ENCODE data around the gene ACBD4. TPM values are rescaled to one million over a fixed set of nuclear protein-coding genes. Genes with fewer than 3 reads are reported as not detected.

Gene ACBD4
- total and polyA plus RNA-seq, 2 of the 13 experiments (the other 11 are each of a cell fraction or from before 2014, with no cell fraction given), result 16.1 to 26.9 TPM

DNA sequence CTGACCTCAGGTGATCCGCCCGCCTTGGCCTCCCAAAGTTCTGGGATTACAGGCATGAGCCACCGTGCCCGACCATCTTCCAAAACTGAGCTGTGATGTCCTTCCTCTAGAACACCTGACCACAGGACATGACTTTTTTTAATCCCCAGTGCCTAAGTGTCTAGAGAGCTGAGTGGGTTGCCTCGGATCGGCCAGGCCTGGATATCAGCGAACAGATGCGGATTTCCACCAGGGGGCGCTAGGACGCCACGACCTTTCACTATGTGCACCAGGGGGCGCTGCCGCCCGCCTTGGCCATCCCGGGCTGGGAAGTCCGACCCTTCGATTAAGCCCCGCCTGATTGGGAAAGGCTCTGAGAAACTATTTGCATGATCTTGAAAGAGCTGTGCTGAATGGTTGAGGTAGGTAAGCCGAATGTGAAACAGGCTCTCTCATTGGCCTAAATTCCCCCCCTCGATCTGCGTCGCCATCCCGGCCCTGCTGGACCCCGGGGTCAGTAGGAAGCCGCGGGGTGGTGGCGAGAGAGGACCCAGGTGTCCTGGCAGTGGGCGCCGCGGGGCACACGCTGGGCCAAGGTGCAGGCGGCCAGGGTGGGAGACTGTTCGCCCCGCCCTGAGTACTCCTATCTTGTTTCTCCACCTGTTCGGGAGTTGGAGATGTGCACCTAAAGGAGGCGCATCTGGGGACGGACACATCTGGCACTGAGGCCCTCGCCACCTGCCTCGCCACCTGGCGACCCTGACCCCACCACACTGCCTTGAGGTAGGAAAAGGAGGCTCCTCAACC lies at the start of gene ACBD4 (continued):
- peak; percentile 96 for TF ChIP-seq ZNF501 (CRISPR knock-in tag; IDR thresholded peaks at IDR 0.05)
- TF ChIP-seq DZIP1 (CRISPR knock-in tag; IDR thresholded peaks at IDR 0.05), result peak; percentile 81; the same call in 1 of the 2 replicates
- TF ChIP-seq ELF1 (CRISPR knock-in tag; IDR thresholded peaks at IDR 0.05), result peak; percentile 70
- peak; percentile 84; the same call in 1 of the 2 replicates for TF ChIP-seq NR1H2 (CRISPR knock-in tag; IDR thresholded peaks at IDR 0.05; ENCODE audit: borderline replicate concordance, low read depth)
- TF ChIP-seq, protein P1, sequence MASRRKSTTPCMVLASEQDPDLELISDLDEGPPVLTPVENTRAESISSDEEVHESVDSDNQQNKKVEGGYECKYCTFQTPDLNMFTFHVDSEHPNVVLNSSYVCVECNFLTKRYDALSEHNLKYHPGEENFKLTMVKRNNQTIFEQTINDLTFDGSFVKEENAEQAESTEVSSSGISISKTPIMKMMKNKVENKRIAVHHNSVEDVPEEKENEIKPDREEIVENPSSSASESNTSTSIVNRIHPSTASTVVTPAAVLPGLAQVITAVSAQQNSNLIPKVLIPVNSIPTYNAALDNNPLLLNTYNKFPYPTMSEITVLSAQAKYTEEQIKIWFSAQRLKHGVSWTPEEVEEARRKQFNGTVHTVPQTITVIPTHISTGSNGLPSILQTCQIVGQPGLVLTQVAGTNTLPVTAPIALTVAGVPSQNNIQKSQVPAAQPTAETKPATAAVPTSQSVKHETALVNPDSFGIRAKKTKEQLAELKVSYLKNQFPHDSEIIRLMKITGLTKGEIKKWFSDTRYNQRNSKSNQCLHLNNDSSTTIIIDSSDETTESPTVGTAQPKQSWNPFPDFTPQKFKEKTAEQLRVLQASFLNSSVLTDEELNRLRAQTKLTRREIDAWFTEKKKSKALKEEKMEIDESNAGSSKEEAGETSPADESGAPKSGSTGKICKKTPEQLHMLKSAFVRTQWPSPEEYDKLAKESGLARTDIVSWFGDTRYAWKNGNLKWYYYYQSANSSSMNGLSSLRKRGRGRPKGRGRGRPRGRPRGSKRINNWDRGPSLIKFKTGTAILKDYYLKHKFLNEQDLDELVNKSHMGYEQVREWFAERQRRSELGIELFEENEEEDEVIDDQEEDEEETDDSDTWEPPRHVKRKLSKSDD (CRISPR knock-in tag; IDR thresholded peaks at IDR 0.05; ENCODE audit: low read depth), result peak; percentile 80; the same call in 1 of the 2 replicates
- TF ChIP-seq LBX2 (CRISPR knock-in tag; IDR thresholded peaks at IDR 0.05; ENCODE audit: borderline replicate concordance), result peak; percentile 78; the same call in 1 of the 2 replicates
- peak; percentile 92; the same call in 1 of the 2 replicates for TF ChIP-seq ZNF816 (CRISPR knock-in tag; IDR thresholded peaks at IDR 0.05; ENCODE audit: borderline replicate concordance)
- TF ChIP-seq MAFF (IDR thresholded peaks at IDR 0.05; ENCODE audit: low read depth, low read length), result 0 out of 2 replicates have a peak, but pooled peaks have one; percentile 11
- TF ChIP-seq, protein P2, sequence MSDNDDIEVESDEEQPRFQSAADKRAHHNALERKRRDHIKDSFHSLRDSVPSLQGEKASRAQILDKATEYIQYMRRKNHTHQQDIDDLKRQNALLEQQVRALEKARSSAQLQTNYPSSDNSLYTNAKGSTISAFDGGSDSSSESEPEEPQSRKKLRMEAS (IDR thresholded peaks at IDR 0.05), result peak; percentile 83
- TF ChIP-seq, protein P3, sequence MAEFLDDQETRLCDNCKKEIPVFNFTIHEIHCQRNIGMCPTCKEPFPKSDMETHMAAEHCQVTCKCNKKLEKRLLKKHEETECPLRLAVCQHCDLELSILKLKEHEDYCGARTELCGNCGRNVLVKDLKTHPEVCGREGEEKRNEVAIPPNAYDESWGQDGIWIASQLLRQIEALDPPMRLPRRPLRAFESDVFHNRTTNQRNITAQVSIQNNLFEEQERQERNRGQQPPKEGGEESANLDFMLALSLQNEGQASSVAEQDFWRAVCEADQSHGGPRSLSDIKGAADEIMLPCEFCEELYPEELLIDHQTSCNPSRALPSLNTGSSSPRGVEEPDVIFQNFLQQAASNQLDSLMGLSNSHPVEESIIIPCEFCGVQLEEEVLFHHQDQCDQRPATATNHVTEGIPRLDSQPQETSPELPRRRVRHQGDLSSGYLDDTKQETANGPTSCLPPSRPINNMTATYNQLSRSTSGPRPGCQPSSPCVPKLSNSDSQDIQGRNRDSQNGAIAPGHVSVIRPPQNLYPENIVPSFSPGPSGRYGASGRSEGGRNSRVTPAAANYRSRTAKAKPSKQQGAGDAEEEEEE (CRISPR knock-in tag; IDR thresholded peaks at IDR 0.05; ENCODE audit: borderline replicate concordance), result peak; percentile 84
- peak; percentile 45 for TF ChIP-seq DR1 (CRISPR knock-in tag; IDR thresholded peaks at IDR 0.05)
- TF ChIP-seq ZNF124 (CRISPR knock-in tag; IDR thresholded peaks at IDR 0.05), result peak; percentile 79
- 0 out of 2 replicates have a peak, but pooled peaks have one; percentile 66 for TF ChIP-seq ZBTB39 (CRISPR knock-in tag; IDR thresholded peaks at IDR 0.05)
- TF ChIP-seq, protein P4, sequence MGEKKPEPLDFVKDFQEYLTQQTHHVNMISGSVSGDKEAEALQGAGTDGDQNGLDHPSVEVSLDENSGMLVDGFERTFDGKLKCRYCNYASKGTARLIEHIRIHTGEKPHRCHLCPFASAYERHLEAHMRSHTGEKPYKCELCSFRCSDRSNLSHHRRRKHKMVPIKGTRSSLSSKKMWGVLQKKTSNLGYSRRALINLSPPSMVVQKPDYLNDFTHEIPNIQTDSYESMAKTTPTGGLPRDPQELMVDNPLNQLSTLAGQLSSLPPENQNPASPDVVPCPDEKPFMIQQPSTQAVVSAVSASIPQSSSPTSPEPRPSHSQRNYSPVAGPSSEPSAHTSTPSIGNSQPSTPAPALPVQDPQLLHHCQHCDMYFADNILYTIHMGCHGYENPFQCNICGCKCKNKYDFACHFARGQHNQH (CRISPR knock-in tag; IDR thresholded peaks at IDR 0.05), result peak; percentile 93
- peak; percentile 18; the same call in 1 of the 2 replicates for TF ChIP-seq ZNF558 (CRISPR knock-in tag; IDR thresholded peaks at IDR 0.05; ENCODE audit: borderline replicate concordance)
